Measurements from ENCODE around the gene ST8SIA3.

- TF ChIP-seq CTCF (IDR thresholded peaks at IDR 0.05) = no peak
- no peak for TF ChIP-seq POLR2AphosphoS5 (IDR thresholded peaks at IDR 0.05)
Measured at GRCh38 chr18:57328665-57329064, 23.7 kb upstream of the ST8SIA3 start.
